ENCODE data around the gene GNB3. TPM values are rescaled to one million over a fixed set of nuclear protein-coding genes. Genes with fewer than 3 reads are reported as not detected.

GNB3 gene
- total RNA-seq, 1 experiment from 2014 or later, result 8.7 TPM

DNA sequence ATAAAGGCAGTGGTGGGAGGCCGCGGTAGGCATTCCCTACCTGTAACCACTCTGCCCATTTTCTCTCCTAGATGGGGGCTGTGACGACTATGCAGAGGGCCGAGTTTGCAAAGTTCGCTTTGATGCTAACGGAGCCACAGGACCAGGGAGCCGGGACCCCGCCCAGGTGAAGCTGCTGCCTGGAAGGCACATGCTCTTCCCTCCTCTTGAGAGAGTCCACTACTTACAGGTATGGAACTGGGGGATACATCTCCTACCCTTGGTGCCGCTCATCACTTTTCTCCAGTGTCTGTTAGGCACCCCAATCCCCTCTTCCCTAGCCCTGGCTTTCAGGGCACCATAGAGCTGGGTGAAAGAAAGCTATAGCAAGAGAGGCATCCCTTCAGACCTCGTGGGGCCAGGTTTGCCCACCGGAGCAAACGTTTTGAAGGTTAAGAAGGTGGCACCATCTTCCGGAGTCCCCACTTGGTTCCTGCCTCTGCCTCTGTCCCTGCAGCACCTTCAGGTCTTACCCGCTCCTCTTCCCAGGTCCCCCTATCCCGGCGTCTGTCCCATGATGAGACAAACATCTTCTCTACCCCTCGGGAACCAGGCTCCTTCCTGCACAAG is 14.5 kb upstream of the GNB3 start:
- Histone ChIP-seq H3K4me1 (ENCODE audit: control insufficient read depth in 1 of 2, insufficient read depth in 2 of 2, low read length in 2 of 2) (peaks cover 19 to 48% of the 10 kb centered on the region in 2 experiments), H3K4me2 (ENCODE audit: low read length) (no peak overlapping the region), H3K36me3 (ENCODE audit: control insufficient read depth in 1 of 2, insufficient read depth in 2 of 2, low read length in 2 of 2) (peaks cover 2 to 5% of the 10 kb centered on the region in 2 experiments; a peak in 2 of 4 replicates), H3K4me3 (replicated peaks in 1 of 2; ENCODE audit: low read depth in 1 of 2, low read length in 2 of 2) (no peak overlapping the region), H3K9ac (ENCODE audit: low read length) (no peak overlapping the region), H4K20me1 (ENCODE audit: insufficient read depth) (no peaks in the 10 kb centered on the region), H3K27ac (ENCODE audit: low read depth, low read length) (peak overlapping the region; percentile 78; the same call in 1 of the 2 replicates), H3K9me3 (ENCODE audit: control insufficient read depth in 1 of 2, insufficient read depth in 1 of 2, low read depth in 1 of 2, low read length in 2 of 2) (no peaks in the 10 kb centered on the region), H3K79me2 (ENCODE audit: insufficient read depth, low read length) (peaks cover 31% of the 10 kb centered on the region), H3K9me2 (ENCODE audit: insufficient read depth) (no peaks in the 10 kb centered on the region), H3K27me3 (ENCODE audit: insufficient read depth, low read length) (peaks cover 6% of the 10 kb centered on the region; the same call in 1 of the 2 replicates), H2AFZ (ENCODE audit: low read depth, low read length, poor library complexity, severe bottlenecking) (no peak overlapping the region)
- ATAC-seq, result no peak
- TF ChIP-seq CBX3 (IDR thresholded peaks at IDR 0.05; ENCODE audit: low read depth) (no peak), ZNF274 (IDR thresholded peaks at IDR 0.05; ENCODE audit: low read depth, low read length) (no peak), REST (IDR thresholded peaks at IDR 0.05; ENCODE audit: low read depth) (no peak), YY1 (IDR thresholded peaks at IDR 0.05; ENCODE audit: extremely low read depth, insufficient replicate concordance, low read depth, low read length) (no peak)
- intact Hi-C loops (cut with micrococcal nuclease), result no loop called here
- RAD21 ChIA-PET (ENCODE audit: low non-redundant PET in 1 of 2, low total read pairs in 2 of 2, uncharacterized antibody in 2 of 2, unreplicated experiment in 2 of 2), result no interaction called here
- POLR2A ChIA-PET, result no interaction called here
- BruUV-seq (replicated peaks), result no TSS peak
- CTCF ChIA-PET, result interaction anchor here (0.9 kb wide), 1 partner anchor 73 kb away, joined by 3 read pairs; the partner anchor contains the start of gene MLF2
- DNase-seq (ENCODE audit: low read depth, low spot score), result no peak

All from HCT116 (cell line).